Activated T-cell treated with anti-CD3 and anti-CD28 coated beads for 24 hours (primary cell): ENCODE data around the gene MFNG.

Experiments used
- DNase-seq: peaks from one replicate; pipeline ENCODE4 v3.0.0-alpha.2; 2020; ENCODE audit warnings: low read depth

MFNG gene

GRCh38 chr22:37425369-37425768, 60.8 kb downstream of the MFNG start:
- no peak for DNase-seq

DNA sequence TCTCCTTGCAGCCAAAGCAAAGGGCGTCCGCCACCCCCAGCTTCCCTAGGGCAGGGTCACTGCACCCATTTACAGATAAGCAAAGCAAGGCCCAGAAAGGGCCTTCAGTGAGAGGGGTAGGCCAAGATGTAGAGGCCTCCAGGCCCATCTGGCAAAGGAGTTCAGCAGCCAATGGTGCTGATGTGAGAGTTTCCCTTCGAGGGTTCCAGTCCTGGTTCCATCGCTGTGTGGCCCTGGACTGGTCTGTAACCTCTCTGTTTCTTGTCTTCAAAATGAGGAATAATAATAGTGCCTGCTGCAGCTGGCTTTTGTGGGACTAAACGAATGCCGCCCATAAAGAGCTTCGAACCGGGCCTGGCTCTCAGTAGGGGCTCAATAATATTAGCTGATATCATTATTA, 62.9 kb downstream of the MFNG start:
- no peak for DNase-seq

- DNase-seq, result no peak
Observed at GRCh38 chr22:37421468-37421877, 64.7 kb downstream of the MFNG start.

- DNase-seq, result no peak
Observed at GRCh38 chr22:37420686-37421467, 65.3 kb downstream of the MFNG start.

- no peak for DNase-seq
Observed at GRCh38 chr22:37419969-37420685, 66.1 kb downstream of the MFNG start.

DNA sequence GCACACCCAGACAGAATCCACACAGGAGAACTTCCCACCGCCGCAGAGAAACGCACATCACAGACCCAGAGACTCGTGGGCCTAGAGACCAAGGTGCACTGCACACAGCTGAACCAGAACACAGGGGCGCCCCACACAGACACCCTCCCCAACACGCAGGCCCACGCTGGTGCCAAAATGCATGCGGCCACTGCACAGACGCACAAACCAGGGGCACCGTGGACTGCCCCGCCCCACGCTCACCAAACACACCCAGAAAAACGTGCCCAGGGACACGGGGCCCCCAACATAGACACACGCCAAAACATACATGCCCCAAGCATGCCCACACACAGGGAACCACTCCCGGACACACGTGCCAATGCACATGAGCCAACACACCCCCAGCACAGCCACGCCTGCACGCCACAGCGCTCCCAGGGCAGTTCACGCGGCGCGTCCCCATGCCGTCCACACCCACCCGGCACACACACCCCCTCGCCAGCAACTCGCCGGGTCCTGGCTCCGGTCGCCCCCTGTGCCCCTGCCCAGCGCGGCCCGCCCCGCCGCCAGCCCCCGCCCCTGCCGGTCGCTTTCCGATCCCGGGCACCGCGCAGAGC, 66.7 kb downstream of the MFNG start:
- no peak for DNase-seq
